GM21381 (cell line): Measurements from ENCODE around the gene CTTNBP2NL.

Source experiments
- ATAC-seq: cut with Tn5 transposase; IDR thresholded peaks from one replicate; pipeline ENCODE4 v1.9.1; 2021; ENCODE audit warnings: mild to moderate bottlenecking, moderate library complexity; ENCODE audit not compliant: unreplicated experiment

The CTTNBP2NL gene, protein sequence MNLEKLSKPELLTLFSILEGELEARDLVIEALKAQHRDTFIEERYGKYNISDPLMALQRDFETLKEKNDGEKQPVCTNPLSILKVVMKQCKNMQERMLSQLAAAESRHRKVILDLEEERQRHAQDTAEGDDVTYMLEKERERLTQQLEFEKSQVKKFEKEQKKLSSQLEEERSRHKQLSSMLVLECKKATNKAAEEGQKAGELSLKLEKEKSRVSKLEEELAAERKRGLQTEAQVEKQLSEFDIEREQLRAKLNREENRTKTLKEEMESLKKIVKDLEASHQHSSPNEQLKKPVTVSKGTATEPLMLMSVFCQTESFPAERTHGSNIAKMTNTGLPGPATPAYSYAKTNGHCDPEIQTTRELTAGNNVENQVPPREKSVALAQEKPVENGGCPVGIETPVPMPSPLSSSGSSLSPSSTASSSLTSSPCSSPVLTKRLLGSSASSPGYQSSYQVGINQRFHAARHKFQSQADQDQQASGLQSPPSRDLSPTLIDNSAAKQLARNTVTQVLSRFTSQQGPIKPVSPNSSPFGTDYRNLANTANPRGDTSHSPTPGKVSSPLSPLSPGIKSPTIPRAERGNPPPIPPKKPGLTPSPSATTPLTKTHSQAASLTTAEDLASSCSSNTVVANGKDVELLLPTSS

DNA sequence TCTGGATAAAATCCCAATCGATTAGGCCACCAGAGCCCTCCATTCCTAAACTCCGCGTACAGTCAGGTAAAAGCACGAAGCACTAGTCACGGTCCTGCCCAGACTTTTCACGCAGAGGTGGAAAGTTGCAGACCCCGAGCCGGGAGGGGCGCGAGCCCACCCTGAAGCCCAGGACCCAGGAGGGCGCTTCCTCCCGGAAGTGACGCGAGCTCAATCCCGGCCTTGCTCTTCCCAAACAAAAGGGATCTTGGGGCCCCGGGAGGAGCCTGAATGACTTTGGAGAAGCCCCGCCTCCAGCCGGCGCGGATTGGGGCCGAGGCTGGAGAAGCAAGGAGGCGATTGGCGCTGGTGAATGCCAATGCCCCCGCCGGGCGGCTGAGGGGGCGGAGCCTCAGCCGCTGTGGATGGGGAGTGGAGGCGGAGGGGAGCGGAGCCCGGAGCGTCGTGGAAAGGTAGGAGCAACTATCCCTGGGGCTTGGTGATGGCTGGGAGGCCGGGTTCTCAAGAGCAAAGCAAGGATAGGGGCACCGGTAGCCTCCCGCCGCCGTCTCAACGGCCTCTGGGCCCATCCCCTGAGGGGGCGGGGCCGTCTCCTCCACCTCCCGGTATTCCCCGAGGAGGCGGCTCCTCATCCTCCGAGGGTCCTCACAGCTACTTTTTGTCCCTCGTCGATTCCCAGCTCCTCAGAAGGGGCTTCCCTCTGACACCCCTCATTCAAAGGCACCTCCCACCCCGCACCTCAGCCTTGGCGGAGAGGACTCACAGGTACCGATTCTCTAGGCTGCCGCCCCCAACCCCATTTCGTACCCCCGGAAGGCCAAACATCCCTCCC is at the start of gene CTTNBP2NL:
TSS of gene CTTNBP2NL (plus strand) at position 394 of the 832 bp plus-strand sequence. CDS start 19,952 bp downstream, outside the sequence.
- peak; percentile 80 for ATAC-seq

DNA sequence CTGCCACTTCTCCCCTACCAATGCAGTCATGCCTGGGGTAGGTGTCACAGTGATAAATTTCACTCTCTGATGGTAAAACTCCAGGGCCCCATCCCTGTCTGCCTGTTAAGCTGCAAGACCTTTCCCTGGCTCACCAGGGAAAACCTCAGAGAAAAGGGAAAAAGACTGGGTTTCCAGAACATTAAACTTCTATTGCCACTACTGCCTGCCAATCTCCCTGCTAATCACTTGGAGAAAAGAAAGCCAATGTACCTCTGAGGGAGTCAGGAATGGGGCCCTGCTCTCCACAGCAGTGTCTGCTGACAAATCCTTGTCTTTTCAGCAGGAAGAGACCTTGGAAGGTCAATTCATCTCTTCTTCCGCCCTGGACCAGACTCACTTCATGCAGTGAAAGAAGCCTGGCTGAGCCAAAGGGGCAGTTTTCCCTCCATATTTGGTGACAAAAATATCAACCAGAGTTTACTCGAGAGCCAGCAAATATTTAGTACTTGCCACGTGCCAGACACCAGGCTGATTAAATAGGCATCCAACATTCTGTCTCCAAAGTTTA is 49.1 kb upstream of the CTTNBP2NL start:
- ATAC-seq = no peak

DNA sequence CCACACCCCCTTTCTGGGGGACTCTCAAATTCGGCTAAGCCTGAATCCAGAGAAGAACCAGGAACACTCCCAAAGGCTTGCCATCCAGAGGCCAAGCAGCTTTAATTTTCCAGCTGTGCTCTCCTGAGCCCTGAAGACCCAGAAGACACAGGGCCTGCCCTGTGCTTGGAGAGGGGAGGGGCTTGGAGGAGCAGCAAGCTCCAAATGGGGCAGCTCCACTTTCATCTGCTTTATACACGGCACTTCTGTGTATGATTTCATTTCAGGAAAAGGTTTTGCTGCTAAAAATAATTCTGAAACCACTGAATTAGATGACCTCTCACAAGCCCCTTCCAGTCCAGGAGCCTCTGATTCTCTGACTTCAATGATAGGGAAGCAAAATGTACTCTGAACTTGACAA is 39.2 kb upstream of the CTTNBP2NL start:
- no peak for ATAC-seq

DNA sequence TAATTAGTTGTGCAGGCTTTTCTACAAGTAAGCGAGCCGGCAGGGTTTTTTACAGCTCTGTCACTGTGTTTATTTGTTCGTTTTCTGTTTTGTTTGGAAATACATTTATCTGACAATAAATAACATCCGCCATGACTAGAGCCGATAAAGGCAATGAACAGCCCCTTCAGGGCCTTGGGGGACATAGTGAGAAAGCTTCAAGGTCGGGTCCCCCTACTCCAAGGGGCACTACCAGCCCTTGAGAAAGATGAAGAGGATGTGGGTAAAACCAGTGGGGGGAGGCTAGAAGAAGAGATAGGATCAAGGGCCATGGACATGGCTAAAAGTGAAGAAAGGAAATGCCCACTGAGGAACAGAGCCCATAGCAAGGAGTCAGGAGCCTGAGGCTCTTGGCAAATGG is 38.5 kb upstream of the CTTNBP2NL start:
- ATAC-seq = no peak

DNA sequence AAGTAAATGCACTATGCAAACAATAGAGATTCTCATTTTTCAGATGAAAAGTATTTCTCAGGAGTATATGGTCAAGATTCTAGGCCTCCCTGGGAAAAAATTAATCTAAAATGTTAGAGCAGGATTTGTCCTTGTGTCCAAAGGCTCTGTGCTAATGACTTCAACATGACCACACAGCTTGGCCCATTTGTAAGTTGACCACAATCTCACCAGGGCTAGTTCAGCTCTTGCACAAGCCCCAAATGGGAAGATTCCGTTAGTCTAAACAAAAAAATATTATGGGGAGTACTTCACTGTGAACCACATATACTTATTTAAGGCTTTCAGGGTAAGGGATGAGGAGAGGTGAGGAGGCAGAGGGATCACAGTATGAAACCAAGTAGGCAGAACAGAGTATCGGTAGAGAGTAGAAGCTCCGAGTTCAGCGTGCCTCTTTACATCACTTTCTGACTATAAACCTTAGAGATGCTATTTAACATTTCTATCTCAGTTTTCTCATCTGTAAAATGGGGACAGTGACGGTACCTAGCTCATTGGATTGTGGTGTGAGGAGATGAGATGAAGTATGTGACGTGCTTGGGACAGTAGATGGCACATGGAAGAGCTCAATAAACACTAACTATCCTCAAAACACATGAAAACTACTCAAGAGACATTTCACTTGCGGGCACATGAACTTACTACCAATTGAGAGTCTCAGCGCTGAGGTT is 37.8 kb upstream of the CTTNBP2NL start:
- no peak for ATAC-seq

DNA sequence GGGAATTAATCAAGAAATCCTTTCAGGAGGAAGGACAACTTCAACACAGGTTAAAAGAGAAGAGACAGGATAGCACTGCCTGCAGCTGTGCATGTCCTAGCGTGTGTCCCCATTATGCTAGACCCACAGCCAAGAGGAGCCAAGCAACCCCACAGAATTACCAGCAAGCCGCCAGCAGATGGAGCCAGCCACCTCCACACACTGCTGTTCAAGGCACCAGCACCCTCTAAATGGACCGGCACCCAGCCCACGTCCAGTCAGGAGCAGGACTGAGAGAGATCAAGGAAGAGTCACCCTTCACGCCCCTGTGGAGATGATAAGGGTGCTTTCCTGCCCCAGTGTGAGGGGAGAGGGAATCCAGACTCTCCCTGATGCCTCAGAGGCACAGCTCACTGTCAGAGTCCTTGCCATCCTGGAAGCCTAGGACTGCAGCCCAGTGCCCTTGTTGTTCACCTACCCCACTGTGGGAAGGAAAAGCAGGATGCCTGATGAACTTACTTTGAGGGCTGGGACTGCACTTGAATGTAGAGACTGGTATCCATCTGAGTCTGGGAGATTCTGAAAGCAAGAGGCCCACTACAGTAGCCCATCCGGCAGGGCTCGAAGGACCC is 37.1 kb upstream of the CTTNBP2NL start:
- ATAC-seq = no peak

DNA sequence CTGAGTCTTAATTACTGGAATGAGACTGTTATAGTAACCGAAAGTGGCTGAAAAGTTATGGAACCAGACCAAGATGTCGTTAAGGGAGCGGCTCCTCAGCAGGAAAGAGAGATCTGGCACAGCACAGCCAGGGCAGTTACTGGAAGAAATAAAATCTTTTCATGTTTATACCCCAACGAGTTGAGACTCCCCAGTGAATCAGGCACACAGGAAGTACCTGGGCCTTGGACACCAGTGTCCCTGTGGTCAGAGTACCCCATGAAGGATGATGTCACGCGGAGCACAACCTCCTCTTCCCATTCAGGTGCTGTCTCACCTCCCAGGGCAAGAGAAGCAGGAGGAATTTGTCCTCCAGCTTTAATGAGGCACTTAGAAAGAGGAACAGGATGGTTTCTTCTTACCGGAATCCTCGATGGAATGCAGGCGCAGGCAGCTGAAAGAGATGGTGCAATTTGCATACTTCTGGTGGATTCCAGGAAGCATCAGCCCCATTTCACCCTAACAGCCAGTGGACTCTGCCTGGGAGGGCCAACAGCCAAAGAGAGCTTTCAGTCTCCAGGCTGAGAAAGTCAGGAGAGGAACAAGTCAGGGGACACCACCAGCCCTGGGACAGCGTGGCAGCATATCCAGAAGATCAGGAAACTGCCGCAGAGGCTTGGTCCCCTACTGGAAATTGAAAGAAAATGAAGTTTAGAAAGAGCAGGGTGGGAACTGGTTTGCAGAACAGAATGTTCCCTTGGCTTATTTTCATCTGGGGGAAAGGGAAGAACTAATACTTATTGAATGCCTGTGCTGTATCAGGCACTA is 35.9 kb upstream of the CTTNBP2NL start:
- ATAC-seq = no peak

DNA sequence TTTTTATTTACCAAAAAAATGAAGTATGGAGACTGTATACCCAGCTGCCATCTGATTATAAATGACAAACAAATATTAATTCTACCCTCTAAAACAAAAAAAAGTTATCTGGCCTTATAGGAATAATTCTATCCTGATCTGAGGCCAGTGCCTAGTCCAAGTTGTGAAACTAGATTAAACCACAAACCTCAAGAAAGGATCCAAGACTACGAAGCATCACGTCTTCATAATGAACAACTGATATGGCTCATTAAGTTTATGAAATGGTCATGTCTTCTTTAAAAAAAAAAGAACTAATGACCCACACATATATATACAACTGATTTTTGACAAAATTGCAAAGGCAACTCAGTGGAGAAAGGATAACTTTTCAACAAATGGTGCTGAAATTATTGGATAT is 32.4 kb upstream of the CTTNBP2NL start:
- ATAC-seq = no peak

DNA sequence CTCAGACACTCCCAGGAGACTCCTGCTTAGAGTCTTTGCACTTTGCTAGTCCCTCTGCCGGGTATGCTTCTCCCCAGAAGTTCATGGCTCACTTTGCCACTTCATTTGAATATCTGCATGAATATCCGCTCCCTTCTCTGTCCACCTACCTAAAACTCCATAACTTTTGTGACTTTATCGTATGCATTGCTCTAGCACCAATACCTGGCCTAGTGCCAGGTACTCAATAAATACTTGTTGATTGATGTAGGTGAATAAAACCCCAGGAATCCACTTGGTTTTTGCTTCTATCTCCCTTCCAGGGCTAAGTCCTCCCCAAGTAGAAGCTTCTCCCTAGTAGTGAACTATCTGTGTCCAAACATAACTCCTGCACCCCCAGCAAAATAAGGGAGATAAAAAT is 27.8 kb upstream of the CTTNBP2NL start:
- no peak for ATAC-seq

DNA sequence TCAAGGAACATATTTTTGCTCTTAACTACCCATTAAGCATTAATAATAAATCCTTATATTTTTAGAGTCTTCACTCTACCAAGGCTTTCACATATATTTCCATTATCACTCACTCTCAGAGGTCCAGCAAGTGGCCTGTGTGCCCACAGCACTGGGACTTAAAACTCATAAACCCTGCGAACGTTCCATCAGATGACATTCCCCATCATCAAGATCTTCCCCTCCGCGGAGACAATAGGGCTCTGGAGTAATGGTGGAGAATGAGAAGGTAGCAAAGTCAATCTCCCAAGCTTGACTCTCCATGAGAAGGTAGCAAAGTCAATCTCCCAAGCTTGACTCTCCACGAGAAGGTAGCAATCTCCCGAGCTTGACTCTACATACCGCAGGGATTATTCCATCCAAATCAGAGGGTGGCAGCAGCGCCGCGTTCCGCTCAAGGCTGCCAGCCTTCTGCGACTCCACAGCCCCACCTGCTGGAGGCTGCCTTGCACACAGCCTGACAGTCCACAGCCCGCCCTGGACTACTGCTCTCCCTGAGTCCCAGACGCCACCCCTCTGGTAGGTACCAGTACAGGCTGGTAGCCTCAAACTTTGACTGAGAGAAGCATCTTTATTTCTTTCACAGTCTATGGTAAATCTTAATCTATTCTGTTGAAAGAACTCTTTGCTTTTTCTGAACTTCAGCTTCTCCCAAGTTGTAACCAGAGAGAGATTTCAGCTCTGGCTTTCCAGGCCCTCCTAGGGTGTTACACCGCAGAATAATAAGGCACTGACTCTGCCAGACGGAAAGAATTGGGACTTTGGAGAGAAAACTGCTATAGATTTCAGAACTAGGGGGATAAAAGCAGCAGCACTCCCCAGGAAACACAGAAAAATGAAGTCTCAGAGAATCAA is 26.4 kb upstream of the CTTNBP2NL start:
- ATAC-seq = peak; percentile 97

DNA sequence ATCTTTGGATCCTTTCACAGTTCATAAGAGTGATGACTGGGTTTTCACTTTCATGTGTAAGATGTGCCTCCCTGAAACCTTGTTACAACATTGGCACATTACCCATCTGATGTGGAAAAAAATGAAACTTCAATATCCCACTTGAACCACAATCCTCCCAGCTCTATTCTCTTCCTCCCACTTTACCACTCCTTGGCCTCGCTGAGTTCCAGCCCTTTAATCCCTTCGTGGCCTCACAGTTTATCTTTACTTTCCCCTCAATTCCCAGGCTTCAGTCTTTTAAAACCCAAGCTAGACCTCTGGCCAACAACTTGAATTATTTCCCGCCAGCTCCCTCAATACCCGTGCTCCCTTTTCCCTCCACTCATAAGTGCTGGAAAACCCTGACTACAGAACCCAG is 25.0 kb upstream of the CTTNBP2NL start:
- ATAC-seq = no peak

DNA sequence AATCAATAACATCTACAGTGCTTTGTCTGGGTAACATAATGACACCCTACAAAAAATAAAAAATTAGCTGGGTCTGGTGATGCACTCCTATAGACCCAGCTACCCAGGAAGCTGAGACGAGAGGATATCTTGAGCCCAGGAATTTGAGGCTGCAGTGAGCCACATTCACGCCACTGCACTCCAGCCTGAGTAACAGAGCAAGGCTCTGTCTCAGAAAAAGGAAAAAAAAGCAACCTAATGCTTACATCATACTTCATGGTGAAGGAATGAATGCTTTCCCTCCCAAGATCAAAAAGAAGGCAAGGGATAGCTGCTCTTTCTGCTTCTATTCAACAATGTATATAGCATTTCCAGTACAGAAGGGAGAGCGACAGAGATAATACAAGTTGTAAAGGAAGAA is 24.2 kb upstream of the CTTNBP2NL start:
- no peak for ATAC-seq

DNA sequence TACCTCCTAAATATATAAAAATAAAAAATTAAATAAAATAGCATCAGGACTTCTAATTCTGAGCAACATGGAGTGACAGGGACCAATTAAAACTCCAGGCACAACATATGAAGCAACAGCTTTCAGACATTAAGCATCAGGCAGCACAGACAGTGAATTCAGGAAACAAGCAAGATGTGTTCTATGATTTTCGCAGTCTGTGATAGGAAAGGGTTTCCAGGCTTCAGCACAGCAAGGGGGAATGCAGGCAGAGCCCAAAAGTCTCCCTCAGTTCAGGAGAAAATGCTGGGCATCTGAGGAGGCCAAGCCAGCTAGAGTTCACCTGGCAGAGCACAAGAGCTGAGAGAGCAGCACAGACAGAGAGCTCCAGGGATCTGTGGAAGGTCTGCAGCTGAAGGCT is 22.2 kb upstream of the CTTNBP2NL start:
- no peak for ATAC-seq

DNA sequence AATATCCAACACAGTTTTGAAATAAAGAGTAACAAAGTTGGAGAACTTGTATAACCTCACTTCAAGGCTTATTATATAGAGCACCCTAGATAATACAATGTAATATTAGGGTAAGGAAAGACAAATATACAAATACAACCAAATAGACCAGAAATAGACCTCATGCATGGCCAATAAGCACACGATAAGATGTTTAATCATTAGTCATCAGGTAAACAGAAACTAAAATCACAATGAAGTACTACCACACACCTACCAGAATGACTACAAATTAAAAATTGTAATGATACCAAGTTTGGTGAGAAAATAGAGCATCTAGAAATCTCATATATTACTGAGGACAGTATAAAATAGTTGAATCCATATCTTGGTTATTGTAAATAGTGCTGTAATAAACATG is 20.3 kb upstream of the CTTNBP2NL start:
- ATAC-seq = no peak

DNA sequence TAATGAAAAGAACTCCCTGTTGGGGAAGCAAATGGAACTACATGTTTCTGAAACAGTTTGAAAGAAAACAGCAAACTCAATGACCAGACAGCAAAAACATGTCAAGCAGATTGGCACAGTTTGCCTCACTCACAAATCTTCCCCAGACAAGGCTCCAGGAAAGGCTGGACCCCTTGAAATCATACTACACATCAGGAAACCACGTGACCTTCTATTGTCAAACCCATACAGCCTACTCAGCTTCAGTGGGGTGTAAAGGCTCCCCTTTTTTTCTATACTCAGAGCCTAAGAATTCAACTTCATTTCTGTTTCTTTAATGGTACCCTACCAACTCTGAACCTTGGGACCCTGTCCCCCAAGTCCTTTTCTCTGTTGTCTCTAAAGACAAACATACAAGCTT is 15.7 kb upstream of the CTTNBP2NL start:
- no peak for ATAC-seq

DNA sequence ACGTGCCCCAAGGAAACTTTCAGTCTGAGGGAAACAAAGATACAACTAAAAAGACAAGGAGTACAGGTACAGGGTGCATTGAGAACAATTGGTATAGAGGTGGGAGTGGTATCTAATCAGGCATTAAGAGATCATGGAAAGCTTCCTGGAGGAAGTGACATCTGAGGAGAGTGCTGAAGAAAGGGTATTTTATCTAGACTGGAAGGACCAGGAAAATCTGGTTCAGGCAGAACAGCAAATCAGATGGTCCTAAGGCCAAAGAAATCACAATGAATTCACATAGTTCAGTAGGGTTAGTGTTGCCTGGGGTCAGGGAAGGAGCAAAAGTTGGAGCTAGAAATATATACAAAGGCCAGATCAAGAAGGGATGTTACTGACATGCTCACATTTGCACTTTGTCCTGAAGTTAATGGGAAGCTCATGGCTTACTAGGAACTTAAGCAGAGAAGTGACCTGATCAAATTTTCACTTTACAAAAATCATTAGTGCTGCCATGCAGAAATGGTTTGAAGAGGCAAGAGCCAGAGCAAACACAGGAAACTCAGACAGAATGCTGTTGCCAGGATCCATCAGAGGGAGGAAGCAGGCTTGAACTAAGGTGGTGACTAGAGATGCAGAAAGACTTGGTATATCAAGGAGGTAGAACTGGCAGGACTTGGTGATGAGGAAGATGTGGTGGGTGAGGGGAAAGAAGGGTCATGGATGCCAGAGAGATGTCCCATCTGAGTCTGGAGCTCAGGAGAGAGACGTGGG is 14.5 kb upstream of the CTTNBP2NL start:
- no peak for ATAC-seq

DNA sequence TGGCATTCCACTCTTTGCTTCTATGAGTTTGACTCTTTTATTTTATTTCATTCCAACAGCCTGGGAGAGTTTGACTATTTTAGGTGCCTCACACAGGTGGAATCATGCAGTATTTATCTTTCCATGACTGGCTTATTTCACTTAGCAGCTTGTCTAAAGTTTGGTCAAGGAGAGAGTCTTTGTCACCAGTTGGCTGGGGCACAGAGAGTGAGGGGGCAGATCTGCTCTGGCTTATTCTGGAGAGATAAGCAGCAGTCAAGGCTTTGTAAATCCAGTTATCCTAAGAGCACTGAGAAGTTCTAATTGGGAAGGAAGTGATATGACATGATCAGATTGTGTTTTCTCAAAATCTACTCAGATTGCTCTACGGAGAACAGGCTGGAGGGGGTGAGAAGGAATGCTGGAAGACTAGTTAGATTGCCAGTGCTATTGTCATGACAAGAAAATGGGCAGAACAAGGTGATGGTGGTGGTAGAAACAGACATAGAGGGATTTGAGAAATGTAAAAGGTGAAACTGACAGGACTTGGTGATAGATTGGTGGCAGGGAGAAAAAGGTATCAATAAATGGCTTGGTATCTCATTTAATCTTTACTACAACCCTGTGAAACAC is 12.1 kb upstream of the CTTNBP2NL start:
- ATAC-seq = no peak
